ENCODE data around the gene ZNF346.

ZNF346 gene

DNA sequence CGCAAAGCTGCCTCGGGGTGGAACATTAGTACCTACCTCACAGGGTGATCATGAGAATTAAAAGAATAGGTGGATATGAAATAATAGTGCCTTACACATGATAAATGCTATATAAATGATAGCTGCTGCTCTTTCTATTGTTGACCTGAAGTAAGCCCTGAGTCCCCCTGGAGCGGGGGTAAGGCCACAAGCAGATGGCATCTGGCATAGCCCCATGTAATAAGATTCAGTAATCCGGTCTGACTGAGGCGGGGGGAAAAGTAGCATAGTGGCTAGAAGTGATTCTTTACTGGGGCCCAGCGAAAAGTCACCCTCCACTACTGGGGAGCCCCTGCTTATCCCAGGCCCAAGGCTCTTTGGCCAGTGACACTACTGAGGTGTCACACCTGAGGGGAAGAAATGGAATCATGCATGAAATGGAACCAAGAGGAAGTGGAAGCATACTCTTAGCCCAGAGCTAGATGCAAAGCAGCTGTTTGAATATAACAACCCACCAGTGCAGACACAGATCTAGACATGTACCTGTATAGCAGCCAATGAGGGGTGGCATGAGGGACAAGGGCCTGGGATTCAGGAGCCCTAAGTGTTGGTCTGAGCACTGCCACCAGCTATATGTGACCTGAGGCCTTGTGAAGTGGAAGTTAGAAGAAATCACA lies 48.2 kb downstream of the ZNF346 start:
- DNase-seq = no peak

DNA sequence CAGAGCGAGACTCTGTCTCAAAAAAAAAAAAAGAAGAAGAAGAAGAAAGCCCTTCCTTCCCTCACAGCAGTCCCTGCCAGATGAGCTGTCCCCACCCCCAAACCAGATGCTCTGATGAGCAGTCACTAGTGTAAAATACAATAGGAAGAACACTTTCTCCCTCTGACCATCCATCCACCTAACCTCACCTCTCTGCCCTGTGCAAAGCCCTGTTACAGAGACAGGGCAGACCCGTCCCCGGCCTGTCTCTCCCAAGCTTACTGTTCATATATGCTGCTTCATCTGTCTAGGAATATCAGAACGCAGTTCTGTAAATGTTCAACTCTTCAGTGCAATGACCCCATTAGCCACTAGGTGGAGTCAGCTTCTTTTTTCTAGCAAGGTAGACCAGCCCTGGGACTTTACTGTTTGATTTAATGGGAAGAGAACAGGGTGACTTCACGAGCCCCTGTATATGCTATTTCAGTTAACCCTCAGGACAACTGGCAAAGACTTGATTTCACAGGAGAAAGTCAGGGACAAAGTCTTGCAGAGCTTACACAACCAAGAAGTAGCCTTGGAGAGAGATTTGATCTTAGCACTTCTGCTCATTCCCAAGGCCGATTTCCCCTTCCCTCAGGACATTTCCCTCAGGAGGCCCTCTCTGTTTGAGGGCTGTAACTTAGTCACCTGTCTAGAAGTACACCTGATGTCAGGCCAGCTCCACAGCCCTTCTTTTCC lies 49.3 kb downstream of the ZNF346 start:
- DNase-seq = peak; percentile 72 to 76

DNA sequence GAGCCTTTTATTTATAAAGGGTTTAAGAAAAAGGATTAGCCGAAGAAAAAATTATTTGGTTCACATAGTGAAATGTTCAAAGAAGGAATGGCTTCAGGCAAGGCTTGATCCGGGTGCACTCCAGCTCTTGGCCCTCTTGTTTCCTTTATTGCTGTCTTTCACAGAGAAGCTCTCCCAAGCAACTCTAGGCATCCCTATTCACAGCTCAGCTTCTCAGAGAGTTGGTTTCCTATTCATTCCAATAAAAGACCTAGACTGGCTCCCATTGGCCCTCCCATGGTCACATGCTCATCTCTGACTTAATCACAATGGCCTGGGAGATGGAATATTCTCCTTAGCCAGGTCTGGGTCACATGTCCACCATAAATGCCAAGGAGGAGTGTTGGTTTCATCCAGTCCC lies 54.8 kb downstream of the ZNF346 start:
- DNase-seq = no peak

DNA sequence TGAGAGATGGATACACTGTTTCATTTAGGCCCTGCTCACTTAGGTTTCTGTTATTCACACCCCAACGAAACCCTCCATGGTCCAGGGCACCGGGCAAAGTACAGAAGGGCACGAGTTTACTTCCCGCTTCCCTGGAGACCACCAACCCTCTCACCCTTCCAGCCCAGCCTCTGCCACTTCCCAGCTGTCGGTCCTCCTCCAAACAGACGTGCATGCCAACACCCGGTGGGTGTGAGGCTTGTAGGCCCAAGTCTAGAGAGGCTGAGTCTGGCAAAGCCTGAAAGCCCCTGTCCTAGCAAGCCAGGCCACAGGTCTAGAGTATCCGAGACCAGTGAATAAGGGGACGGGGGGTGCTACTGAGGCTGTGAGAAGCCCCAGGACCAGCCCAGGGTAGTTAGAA lies 57.1 kb downstream of the ZNF346 start:
- no peak for DNase-seq

DNA sequence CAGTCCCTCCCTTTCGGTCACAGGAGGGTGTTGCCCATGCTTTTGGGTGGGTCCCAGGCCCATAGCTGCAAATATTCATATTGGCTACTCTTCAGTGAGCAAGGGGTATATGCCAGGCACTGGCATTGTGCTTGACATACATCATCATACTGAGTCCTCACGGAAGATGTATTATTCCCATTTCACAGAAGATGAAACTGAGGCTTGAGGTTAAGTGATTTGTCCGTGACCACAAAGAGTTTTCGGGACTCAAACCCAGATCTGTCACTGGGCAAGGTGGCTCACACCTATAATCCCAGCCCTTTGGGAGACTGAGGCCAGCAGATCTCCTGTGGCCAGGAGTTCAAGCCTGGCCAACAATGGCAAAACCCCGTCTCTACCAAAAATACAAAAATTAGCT lies 57.8 kb downstream of the ZNF346 start:
- no peak for DNase-seq

DNA sequence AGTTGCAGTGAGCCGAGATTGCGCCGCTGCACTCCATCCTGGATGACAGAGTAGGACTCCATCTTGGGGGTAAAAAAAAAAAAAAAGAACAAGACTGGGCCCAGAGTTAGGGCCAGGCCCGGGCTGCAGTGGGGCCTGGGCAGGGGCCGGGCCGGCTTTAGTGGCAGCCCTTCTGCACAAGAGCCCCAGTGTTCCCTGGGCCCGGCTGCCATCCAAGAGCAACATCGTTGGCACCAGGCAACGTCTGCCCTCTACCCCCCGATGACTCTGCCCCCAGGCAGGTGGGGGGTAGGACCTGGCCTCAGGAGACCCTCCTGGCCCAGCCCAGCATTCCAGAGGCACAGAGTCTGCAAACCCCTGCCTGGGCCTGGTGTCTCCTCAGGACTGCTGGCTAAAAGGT lies 59.4 kb downstream of the ZNF346 start:
- DNase-seq = no peak

DNA sequence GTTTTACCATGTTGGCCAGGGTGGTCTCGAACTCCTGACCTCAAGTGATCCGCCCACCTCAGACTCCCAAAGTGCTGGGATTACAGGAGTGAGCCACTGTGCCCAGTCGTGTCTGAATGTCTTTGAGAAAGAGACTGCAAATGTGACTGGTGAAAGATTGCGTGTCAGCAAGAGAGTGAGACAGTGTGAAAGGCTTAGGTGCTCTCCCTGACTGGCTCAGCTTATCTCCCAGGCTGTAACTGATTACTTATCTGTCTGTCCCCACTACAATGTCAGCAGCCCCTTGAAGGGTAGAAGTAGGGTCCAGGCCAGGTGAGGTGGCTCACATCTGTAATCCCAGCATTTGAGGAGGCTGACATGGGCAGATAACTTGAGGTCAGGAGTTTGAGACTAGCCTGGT lies 60.9 kb downstream of the ZNF346 start:
- no peak for DNase-seq

DNA sequence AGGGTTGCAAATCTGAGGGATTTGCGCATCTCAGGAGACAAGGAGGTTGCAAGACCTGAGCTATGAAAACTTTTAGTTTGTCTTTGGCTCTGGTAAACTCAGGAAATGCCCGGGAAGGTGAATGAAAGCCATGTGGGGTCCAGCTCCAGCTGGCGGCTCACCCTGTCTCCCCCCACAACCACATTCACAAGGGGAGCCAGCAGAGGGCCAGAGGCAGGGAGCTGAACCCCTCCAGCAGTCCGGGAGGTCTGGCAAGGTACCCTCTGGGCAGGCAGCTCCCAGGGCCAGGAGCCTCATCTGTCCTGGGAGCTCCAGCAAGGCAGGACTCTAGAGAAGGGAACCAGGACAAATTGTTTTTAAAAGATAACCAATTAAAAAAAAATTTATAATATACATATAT lies 61.7 kb downstream of the ZNF346 start:
- DNase-seq = no peak

DNA sequence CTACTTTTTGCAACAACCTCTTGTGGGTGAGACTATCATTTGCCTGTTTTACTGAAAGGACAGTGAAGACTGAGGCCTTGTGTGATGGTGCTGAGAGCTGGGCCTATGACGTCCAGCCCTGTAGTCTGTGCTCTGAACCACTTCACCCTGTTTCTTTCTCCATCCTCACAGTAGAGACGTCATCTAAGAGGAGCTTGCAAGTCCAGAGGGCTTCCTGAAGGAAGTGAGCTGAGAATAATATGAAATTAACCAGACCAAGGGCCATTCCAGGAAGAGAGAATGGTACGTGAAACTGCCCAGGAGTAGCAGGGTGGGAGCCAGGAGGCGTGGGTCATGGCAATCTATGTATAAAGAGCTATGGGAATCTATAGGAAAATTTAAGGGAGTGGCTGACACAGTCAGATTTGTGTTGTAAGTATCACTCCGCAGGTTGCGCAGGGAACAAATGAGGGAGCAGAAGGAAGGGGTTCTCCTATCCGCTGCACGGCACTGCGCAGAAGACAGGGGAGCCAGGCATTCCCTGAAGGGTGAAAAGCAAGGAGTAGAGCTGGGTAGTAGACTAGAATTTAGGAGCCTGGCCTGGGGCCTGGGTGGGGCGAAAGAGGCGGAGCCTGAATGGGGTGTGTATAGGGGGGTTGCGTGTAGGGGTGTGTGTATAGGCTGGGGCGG lies 63.6 kb downstream of the ZNF346 start:
- no peak for DNase-seq

DNA sequence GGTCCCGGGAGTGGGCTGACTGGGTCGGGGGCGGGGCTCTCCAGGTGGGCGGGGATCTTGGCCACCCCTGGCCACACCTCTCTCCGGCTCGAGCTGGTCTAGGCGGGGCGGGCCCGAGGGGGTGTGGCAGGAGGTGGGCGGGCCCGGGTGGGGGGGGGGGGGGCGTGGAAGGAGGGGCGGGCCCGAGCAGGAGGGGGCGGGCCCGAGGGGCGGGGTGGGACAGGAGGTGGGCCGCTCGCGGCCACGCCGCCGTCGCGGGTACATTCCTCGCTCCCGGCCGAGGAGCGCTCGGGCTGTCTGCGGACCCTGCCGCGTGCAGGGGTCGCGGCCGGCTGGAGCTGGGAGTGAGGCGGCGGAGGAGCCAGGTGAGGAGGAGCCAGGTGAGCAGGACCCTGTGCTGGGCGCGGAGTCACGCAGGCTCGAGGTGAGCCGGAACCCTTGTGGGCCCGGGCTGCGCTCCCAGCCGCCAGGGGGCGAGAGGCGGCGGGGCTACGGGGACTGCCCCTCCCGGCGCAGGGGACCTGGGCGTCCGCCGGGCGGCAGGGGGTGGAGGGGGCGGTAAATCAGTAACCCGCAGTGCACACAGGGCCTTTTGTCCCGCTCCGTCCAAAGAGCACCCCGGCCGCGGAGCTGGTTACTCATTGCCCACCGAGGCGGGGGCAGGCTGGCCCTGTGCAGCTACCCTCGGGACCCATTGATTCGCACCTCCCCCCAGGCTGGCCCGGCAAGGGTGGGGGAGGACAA lies 64.3 kb downstream of the ZNF346 start, which contains the start of gene FGFR4:
TSS of gene FGFR4 (plus strand) at position 262 of the 744 bp plus-strand sequence. CDS start 2,688 bp downstream, outside the sequence.
- peak; percentile 21 to 41 for DNase-seq

DNA sequence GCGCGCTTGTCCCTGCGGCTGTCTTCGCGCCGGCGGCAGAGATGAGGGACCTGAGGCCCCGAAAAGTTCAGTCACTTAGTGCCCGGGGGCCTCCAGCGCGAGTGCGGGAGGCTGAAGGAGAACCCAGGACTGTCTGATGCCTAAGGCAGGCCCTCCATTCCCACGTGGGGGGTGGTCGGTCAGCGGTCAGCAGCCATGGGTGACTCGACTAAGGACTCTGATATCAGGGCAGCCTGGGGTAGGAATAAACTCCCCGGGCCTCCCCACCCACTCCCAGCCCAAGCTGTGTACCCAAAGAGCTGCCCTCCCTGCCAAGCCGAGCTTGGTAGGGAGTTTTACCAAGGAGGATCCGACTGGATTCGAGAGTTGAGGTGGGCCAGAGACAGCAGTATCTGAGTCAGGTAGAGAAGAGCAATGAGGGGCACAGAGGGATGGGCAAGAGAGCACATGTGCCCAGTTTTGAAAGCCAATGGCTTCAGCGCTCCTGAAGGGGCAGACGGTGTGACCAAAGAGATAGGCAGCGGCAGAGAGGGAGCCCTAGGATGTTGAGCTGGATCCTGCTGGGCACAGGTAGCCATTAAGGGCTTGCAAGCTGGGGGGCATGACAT lies 65.0 kb downstream of the ZNF346 start:
- no peak for DNase-seq

DNA sequence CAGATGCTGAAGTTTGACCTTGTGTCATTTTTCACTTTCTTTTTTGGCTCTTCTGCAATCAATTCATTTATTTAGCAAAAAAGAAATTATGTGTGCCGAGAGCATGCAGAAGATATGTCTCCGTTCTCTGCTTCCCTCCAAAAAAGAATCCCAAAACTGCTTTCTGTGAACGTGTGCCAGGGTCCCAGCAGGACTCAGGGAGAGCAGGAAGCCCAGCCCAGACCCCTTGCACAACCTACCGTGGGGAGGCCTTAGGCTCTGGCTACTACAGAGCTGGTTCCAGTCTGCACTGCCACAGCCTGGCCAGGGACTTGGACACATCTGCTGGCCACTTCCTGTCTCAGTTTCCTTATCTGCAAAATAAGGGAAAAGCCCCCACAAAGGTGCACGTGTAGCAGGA lies 66.6 kb downstream of the ZNF346 start:
- DNase-seq = no peak

DNA sequence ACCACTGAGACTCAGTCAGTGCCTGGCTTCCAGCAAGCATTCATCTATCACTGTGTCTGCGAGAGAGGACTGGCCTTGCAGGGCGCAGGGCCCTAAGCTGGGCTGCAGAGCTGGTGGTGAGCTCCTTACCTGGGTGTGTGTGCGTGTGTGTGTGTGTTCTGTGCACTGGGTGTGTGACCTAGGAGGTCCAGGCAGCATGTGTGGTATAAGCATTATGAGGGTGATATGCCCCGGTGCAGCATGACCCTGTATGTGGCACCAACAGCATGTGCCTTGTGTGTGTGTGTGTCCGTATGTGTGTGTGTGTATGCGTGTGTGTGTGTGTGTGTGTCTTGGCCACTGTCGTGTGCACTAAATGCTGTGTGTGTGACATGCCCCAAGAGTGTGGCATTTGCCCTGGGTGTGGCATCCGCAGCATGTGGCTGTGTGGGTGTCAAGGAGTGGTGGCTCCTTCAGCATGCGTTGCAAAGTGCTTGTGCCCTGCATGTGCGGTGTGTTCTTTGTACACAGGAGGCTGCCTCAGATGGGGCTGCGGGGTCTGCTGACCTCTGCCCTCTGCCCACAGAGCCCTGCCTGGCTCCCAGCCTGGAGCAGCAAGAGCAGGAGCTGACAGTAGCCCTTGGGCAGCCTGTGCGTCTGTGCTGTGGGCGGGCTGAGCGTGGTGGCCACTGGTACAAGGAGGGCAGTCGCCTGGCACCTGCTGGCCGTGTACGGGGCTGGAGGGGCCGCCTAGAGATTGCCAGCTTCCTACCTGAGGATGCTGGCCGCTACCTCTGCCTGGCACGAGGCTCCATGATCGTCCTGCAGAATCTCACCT lies 67.5 kb downstream of the ZNF346 start:
- DNase-seq = no peak

DNA sequence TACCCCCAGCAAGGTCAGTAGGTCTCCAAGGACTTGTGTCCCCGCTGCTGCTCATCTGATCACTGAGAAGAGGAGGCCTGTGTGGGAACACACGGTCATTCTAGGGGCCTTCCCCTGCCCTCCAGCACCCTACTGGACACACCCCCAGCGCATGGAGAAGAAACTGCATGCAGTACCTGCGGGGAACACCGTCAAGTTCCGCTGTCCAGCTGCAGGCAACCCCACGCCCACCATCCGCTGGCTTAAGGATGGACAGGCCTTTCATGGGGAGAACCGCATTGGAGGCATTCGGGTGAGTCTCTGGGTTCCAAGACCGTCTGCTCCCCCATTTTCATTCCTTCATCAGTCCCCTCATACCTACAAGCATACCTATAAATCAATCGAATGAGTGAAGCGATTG lies 68.3 kb downstream of the ZNF346 start:
- no peak for DNase-seq

DNA sequence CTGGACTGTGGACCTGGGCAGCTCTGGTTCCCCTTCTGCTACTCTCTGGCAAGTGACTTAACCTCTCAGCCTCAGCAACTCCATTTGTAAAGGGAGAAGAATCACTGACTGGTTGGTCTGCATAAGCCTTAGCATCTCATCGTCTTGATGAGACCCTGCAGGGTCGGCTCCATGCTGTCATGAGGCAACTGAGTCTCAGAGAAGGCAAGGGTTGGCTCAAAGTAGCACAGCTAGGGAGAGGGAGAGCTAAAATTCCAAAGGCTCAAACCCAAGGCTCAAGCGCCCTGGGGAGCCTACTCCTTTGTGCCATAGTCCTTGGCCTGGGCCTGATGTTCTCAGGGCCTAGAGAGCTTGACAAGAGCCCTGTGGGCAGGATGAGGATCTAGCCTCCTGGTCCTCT lies 68.7 kb downstream of the ZNF346 start:
- DNase-seq = no peak

DNA sequence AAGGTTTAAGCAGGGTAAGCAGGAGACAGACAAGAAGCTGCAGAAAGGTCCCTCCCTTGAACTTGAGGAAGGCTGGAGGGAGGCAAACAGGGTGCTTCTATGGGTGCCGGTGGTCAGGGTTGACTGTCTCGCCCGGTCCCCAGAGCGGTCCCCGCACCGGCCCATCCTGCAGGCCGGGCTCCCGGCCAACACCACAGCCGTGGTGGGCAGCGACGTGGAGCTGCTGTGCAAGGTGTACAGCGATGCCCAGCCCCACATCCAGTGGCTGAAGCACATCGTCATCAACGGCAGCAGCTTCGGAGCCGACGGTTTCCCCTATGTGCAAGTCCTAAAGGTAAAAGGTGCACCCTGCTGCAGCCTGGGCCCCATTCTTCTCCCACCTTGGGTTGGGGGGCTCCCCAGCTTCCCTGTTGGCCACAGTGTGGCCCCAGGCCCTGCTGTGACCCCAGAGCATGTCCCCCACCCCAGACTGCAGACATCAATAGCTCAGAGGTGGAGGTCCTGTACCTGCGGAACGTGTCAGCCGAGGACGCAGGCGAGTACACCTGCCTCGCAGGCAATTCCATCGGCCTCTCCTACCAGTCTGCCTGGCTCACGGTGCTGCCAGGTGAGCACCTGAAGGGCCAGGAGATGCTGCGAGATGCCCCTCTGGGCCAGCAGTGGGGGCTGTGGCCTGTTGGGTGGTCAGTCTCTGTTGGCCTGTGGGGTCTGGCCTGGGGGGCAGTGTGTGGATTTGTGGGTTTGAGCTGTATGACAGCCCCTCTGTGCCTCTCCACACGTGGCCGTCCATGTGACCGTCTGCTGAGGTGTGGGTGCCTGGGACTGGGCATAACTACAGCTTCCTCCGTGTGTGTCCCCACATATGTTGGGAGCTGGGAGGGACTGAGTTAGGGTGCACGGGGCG lies 69.9 kb downstream of the ZNF346 start:
- no peak for DNase-seq

DNA sequence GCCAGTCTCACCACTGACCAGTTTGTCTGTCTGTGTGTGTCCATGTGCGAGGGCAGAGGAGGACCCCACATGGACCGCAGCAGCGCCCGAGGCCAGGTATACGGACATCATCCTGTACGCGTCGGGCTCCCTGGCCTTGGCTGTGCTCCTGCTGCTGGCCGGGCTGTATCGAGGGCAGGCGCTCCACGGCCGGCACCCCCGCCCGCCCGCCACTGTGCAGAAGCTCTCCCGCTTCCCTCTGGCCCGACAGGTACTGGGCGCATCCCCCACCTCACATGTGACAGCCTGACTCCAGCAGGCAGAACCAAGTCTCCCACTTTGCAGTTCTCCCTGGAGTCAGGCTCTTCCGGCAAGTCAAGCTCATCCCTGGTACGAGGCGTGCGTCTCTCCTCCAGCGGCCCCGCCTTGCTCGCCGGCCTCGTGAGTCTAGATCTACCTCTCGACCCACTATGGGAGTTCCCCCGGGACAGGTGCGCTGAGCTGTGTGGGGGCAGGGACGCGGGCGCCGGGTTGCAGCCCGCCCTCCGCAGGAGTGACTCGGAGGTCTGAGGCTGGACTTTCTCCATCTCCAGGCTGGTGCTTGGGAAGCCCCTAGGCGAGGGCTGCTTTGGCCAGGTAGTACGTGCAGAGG lies 70.7 kb downstream of the ZNF346 start:
- DNase-seq = no peak

DNA sequence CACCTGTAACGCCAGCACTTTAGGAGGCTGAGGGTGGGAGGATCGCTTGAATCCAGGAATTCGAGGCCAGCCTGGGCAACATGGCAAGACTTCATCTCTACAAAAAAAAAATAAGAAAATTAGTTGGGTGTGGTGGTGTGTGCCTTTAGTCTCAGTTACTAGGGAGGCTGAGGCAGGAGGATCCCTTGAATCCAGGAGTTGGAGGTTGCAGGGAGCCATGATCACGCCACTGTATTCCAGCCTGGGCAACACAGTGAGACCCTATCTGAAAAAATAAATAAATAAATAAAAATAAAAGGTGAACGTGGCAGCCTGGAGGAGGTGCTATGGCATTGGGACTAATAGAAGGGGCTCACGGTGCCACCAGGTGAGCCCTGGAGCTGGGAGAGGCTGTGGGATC lies 71.3 kb downstream of the ZNF346 start:
- DNase-seq = no peak

DNA sequence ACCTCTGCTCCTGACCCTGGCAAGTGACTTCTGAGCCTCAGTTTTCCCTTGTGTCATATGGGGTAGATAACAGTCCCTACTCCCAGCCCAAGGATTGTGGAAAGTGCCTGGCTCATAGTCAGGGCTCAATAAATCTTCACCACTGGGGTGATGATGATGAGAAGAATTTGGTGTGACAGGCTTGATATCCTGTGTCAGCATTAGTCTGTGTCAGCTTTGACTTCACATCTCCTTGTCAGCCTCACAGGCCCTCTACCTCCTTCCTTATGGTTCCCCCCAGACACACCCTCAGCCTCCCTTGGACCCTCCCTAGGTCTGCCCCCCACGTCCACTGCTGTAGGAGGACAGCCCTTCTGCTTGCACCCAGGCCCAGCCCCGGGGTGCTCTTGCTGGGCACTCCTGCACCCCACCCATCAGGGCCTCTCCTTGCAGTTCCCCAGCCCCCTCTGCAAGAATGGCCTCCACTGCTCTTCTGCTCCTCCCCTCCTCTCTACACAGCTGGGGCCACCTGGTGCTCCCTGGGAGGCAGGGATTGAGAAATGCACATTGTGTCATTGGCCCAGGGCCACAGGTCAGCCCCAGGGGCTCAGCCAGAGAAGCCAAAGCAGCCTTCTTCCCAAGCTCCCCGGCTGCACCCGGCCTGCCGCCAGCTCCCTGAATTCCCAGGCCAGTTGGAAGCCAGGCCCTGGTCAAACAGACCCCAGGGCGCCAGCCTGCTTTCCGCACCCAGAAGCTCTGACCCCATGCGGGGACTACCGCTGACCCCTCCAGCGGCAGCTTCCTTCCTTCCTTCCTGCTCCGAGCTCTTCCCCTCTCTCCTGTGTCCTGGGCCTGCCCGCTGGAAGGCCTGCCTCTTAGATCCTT lies 72.0 kb downstream of the ZNF346 start:
- peak in 1 of 2 experiments; percentile 2 for DNase-seq

All from AML-193 (cell line).